ENCODE measurements around the gene CMTM2. TPM values are rescaled to one million over a fixed set of nuclear protein-coding genes. Genes with fewer than 3 reads are reported as not detected.
A peak's percentile ranks its signal among the peaks of the same experiment; 100 is the strongest.

CMTM2 gene
- total and polyA plus RNA-seq, 11 donors, result 0.52 TPM; not detected in 10

- Histone ChIP-seq H3K9me3 (no peaks in the 10 kb centered on the region), H3K4me3 (no peak overlapping the region), H3K27me3 (no peaks in the 10 kb centered on the region), H3K4me1 (peaks cover 0 to 53% (median 8%) of the 10 kb centered on the region in 12 donors), H3K36me3 (no peaks in the 10 kb centered on the region), H3K27ac (peak overlapping the region in 4 of 12 donors; percentile 13 to 60 (median 34))
- peak; percentile 28 to 75 (median 62) for ATAC-seq
- WGBS, 4 donors, result 59 to 65% (median 61%) methylated on average over 10 of the region's 10 CpGs
- intact Hi-C loops (cut with DNase I), result no loop called here
- no peak for TF ChIP-seq CTCF (IDR thresholded peaks at IDR 0.05)
- no peak for TF ChIP-seq POLR2A (IDR thresholded peaks at IDR 0.05)
- no peak for DNase-seq
Measured at GRCh38 chr16:66585481-66586239, 6.4 kb downstream of the CMTM2 start.

DNA sequence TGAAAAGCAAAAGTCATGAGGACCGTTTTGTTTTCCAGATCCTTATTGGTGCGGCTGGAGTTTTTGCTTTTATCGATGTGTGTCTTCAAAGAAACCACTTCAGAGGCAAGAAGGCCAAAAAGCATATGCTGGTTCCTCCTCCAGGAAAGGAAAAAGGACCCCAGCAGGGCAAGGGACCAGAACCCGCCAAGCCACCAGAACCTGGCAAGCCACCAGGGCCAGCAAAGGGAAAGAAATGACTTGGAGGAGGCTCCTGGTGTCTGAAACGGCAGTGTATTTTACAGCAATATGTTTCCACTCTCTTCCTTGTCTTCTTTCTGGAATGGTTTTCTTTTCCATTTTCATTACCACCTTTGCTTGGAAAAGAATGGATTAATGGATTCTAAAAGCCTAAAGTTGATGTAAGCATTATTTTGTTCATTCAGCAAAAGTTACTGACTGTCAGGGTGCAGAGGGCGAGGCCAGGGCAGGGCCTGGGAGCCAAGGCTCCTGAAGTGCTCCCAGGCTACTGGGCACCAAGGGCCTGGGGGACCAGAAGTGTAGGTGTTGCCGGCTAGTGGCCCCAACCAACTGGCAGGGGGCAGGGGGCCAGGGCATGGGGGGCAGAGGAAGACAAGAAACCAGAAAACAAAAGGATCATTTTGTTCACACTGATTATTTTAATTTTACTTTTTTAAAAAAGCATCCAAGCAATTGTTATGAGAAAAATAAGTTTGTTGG, 8.8 kb downstream of the CMTM2 start:
- H3K9me3 ChIP-seq, result no peaks in the 10 kb centered on the region
- peak overlapping the region in 6 of 12 donors; percentile 3 to 40 (median 24) for H3K4me3 ChIP-seq
- H3K27me3 ChIP-seq, result no peaks in the 10 kb centered on the region
- no peak for TF ChIP-seq CTCF (IDR thresholded peaks at IDR 0.05)
- TF ChIP-seq POLR2A (IDR thresholded peaks at IDR 0.05), result no peak
- intact Hi-C loops (cut with DNase I), result no loop called here
- H3K4me1 ChIP-seq, result peaks cover 0 to 50% (median 6%) of the 10 kb centered on the region in 12 donors
- DNase-seq (no peak), ATAC-seq (no peak)
- no peaks in the 10 kb centered on the region for H3K36me3 ChIP-seq
- H3K27ac ChIP-seq, result peak overlapping the region in 4 of 12 donors; percentile 4 to 54 (median 19)
- WGBS, 4 donors, result 57 to 72% (median 68%) methylated on average over 7 of the region's 7 CpGs

DNA sequence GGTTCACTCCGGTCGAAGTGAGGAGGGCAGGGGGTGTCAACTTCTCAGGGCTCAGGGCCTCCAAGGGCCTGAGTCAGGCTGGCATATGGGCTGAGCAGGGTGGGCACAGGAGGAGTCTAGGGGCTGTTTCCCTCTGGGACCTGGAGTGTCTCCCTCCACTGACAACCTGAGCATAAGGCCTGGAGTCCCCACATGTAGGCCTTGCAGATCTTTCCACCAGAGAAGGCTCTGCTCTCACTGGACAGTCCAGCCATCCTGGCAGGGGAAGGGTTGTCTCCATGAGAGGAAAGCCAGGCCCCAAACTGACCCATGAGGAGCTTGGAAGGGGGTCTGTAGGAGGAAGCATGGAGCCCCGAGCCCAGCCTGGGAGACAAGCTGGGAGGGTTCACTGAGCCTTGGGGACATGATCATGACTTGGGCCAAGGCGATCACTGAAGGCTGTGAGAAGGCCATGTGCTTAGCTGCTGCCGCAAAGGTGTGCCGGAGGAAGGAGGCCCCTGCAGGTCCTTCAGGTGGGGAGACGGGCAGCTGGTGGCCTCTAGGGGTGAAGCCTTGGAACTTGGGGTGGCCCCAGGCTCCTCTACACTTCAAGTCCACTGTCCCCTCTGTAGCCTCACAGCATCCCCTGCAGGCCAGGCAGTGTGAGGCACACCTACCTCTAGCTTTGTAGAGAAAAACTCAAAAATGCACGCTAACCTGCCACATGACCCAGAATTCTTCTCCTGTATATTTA, 9.9 kb downstream of the CMTM2 start:
- TF ChIP-seq CTCF (IDR thresholded peaks at IDR 0.05) (peak; percentile 13 to 79 (median 38)), POLR2A (IDR thresholded peaks at IDR 0.05) (no peak)
- no peaks in the 10 kb centered on the region for H3K27me3 ChIP-seq
- 91 to 97% (median 94%) methylated on average over 3 to 8 of the region's 8 CpGs for WGBS, 4 donors
- DNase-seq, result peak in 2 of 5 donors; percentile 49 to 51
- peaks cover 0 to 50% (median 6%) of the 10 kb centered on the region in 12 donors for H3K4me1 ChIP-seq
- intact Hi-C loops (cut with DNase I), result no loop called here
- peak in 3 of 4 donors; percentile 34 to 87 (median 74) for ATAC-seq
- peaks cover 0 to 4% (median 0%) of the 10 kb centered on the region in 12 donors for H3K9me3 ChIP-seq
- no peaks in the 10 kb centered on the region for H3K36me3 ChIP-seq
- H3K27ac ChIP-seq, result no peak overlapping the region
- no peak overlapping the region for H3K4me3 ChIP-seq

All from heart left ventricle (tissue), 16 donors.